Lung (tissue), 12 donors: ENCODE measurements around the gene UGT2B11. TPM values are rescaled to one million over a fixed set of nuclear protein-coding genes. Genes with fewer than 3 reads are reported as not detected.
"Not testable (repeated sequence)": the region's sequence is repeated elsewhere in the genome, so short reads cannot be mapped to it uniquely, and the experiment has no call there.

Experiments used
- ATAC-seq: fragments of 200-7000 bp; cut with Tn5 transposase; one replicate; pipeline ENCODE4 v1.9.1; 2020; ENCODE audit warnings: moderate number of reproducible peaks; ENCODE audit not compliant: insufficient read depth, low FRiP score
- DNase-seq, 3 donors: peaks; one replicate each; pipeline ENCODE4 v3.0.0-alpha.2; 2013 to 2017
- H3K27ac ChIP-seq, 2 donors: one replicate each; pipeline ENCODE4 v1.5.1; 2013; ENCODE audit warnings: mild to moderate bottlenecking in 2 of 2, moderate library complexity in 2 of 2, control low read depth in 1 of 2, inconsistent platforms in 1 of 2, low read depth in 1 of 2, low read length in 1 of 2
- H3K27me3 ChIP-seq, 3 donors: one replicate each; pipeline ENCODE4 v1.5.1; 2013; ENCODE audit warnings: low read length in 2 of 3; ENCODE audit not compliant: control insufficient read depth in 3 of 3, insufficient read depth in 3 of 3
- H3K36me3 ChIP-seq, 4 donors: one replicate each; pipeline ENCODE4 v1.5.1; 2013; ENCODE audit warnings: low read length in 4 of 4, mild to moderate bottlenecking in 1 of 4, moderate library complexity in 1 of 4; ENCODE audit not compliant: control insufficient read depth in 4 of 4, insufficient read depth in 4 of 4
- H3K4me1 ChIP-seq, 5 donors: one replicate each; pipeline ENCODE4 v1.5.1; 2013; ENCODE audit warnings: low read length in 5 of 5, mild to moderate bottlenecking in 2 of 5, moderate library complexity in 1 of 5; ENCODE audit not compliant: control insufficient read depth in 5 of 5, insufficient read depth in 5 of 5
- H3K4me3 ChIP-seq: one replicate; pipeline ENCODE4 v1.5.1; 2013; ENCODE audit warnings: mild to moderate bottlenecking, control low read depth, moderate library complexity
- H3K9ac ChIP-seq, 2 donors: one replicate each; pipeline ENCODE4 v1.5.1; 2013; ENCODE audit warnings: low read length in 2 of 2, control low read depth in 1 of 2; ENCODE audit not compliant: insufficient read depth in 1 of 2
- H3K9me3 ChIP-seq, 4 donors: one replicate each; pipeline ENCODE4 v1.5.1; 2013; ENCODE audit warnings: low read length in 3 of 4, mild to moderate bottlenecking in 1 of 4, moderate library complexity in 1 of 4; ENCODE audit not compliant: control insufficient read depth in 4 of 4, insufficient read depth in 3 of 4
- WGBS, 2 donors: extraction: QIAGEN DNeasy Blood & Tissue Kit; methylation state at CpG; one replicate each; pipeline ENCODE4 v1.1.7; 2013; 5-methylcytosine and 5-hydroxymethylcytosine counted together
- polyA plus RNA-seq, 2 donors: library from polyadenylated mRNA; stranded (reverse); fragments of 200-250 nt; gene quantifications; one replicate each; pipeline ENCODE4 v1.2.1, GENCODE V29; 2013
- total RNA-seq, 2 donors: library from RNA; depleted of rRNA in 1 of 2; stranded (reverse); fragments of >200 nt in 1 of 2; gene quantifications; one replicate each; pipeline ENCODE4 v1.2.1, GENCODE V29; 2014 to 2021
- TF ChIP-seq, protein P1 (sequence below): IDR thresholded peaks from 2 replicates; pipeline ENCODE4 v1.5.1; 2012; ENCODE audit warnings: mild to moderate bottlenecking; ENCODE audit errors: control extremely low read depth, extremely low read depth
- donor health status: control.
- donor health status: control.
- donor health status: Bipolar disorder and iron deficiency.
- donor health status: healthy.
- donor health status: DM: yes; HTN: yes; CAD: no.

The UGT2B11 gene
- total and polyA plus RNA-seq, 4 donors, result not detected

- no peaks in the 10 kb centered on the region for H3K27me3 ChIP-seq
- H3K27ac ChIP-seq, result no peak overlapping the region
- TF ChIP-seq, protein P1, sequence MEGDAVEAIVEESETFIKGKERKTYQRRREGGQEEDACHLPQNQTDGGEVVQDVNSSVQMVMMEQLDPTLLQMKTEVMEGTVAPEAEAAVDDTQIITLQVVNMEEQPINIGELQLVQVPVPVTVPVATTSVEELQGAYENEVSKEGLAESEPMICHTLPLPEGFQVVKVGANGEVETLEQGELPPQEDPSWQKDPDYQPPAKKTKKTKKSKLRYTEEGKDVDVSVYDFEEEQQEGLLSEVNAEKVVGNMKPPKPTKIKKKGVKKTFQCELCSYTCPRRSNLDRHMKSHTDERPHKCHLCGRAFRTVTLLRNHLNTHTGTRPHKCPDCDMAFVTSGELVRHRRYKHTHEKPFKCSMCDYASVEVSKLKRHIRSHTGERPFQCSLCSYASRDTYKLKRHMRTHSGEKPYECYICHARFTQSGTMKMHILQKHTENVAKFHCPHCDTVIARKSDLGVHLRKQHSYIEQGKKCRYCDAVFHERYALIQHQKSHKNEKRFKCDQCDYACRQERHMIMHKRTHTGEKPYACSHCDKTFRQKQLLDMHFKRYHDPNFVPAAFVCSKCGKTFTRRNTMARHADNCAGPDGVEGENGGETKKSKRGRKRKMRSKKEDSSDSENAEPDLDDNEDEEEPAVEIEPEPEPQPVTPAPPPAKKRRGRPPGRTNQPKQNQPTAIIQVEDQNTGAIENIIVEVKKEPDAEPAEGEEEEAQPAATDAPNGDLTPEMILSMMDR, result no peak
- ATAC-seq (no peak), DNase-seq (no peak)
- no peak overlapping the region for H3K4me3 ChIP-seq
- H3K9me3 ChIP-seq, result no peaks in the 10 kb centered on the region
- 76 to 77% methylated on average over 2 of the region's 2 CpGs for WGBS, 2 donors
- no peak overlapping the region for H3K9ac ChIP-seq
- no peaks in the 10 kb centered on the region for H3K36me3 ChIP-seq
- H3K4me1 ChIP-seq, result no peaks in the 10 kb centered on the region
These were observed 47.2 kb downstream of the UGT2B11 start for GRCh38 chr4:69167300-69167699.

DNA sequence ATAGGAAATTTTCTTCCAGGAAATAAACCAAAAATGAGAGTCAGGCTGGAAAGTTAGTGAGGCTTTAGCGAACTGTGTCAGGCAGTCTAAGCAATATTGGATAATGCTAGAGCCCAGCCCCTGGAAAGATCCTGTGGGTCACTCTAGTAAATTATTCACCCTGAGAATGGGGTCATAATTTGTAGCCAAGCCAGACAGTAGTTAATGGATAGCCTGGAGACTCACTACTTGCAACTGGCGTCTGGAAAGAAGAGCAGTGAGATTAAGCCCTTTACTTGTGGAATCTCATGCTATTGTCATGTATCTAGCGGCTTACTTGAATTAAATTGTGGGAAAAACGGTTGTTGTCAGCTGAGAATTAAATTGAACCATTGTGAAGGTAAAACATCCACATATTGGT is 48.2 kb downstream of the UGT2B11 start:
- not testable (repeated sequence) for H3K9me3 ChIP-seq, H3K9ac ChIP-seq, DNase-seq, H3K27me3 ChIP-seq, H3K36me3 ChIP-seq, H3K4me1 ChIP-seq, H3K4me3 ChIP-seq, ATAC-seq, H3K27ac ChIP-seq
- WGBS, 2 donors, result 77 to 81% methylated on average over 4 of the region's 4 CpGs

DNA sequence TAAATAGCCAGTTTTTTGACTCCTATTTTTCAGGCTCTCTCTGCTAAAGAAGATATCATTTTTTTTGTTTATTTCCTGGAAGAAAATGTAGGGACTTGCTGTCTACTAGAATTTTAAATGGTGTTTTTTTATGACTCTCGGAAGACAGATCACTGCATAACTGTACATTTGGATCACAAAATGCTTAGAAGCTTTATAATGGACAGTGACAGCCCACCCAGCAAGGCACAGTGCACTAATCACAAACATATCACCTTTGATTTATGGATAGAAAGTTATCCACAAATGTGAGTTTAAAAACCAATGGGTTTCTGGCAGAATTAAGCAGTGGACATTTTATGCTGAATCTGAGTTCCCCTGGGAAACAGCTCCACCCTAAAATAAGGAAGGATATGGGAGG is 48.8 kb downstream of the UGT2B11 start:
- H3K27me3 ChIP-seq, H3K4me1 ChIP-seq, H3K27ac ChIP-seq, ATAC-seq, H3K36me3 ChIP-seq, H3K9ac ChIP-seq, H3K9me3 ChIP-seq, DNase-seq, H3K4me3 ChIP-seq: not testable (repeated sequence)
- WGBS, 2 donors, result 87 to 89% methylated on average over 1 of the region's 1 CpG

GRCh38 chr4:69156913-69157312 is 57.6 kb downstream of the UGT2B11 start:
- WGBS, 2 donors, result 77 to 89% methylated on average over 2 of the region's 2 CpGs
- no peak for DNase-seq
- Histone ChIP-seq H3K36me3 (no peaks in the 10 kb centered on the region), H3K27ac (no peak overlapping the region), H3K9ac (no peak overlapping the region), H3K27me3 (no peaks in the 10 kb centered on the region), H3K4me3 (no peak overlapping the region), H3K4me1 (no peaks in the 10 kb centered on the region), H3K9me3 (no peaks in the 10 kb centered on the region)
- ATAC-seq, result no peak
- TF ChIP-seq, protein P1, result no peak

DNA sequence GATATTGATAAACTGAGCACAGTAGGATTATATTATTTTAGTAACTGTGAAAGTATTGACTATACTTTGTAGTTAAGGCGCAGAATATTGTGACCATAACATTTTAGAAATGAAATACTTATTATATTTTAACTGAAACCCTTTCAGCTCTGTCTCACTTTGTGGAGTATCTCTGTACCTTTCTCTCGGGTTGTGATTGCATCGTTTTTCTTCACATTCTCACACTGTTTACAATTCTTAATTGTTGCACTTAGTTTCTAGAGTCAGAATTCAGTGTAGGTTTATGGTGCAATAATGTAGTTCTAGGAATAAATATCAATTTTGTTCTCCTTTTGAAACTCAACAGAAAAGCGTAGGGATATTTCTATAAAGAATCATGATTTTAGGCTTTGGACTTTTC is 60.5 kb downstream of the UGT2B11 start:
- TF ChIP-seq, protein P1, result no peak
- DNase-seq (no peak), ATAC-seq (no peak)
- H3K36me3 ChIP-seq, result no peaks in the 10 kb centered on the region
- H3K9me3 ChIP-seq, result no peaks in the 10 kb centered on the region
- no peaks in the 10 kb centered on the region for H3K27me3 ChIP-seq
- no peak overlapping the region for H3K9ac ChIP-seq
- no peaks in the 10 kb centered on the region for H3K4me1 ChIP-seq
- H3K27ac ChIP-seq, result no peak overlapping the region
- WGBS, 2 donors, result 80 to 85% methylated on average over 4 of the region's 4 CpGs
- no peak overlapping the region for H3K4me3 ChIP-seq
